WTC11 (cell line): ENCODE results near the gene BBS9. TPM values are rescaled to one million over a fixed set of nuclear protein-coding genes. Genes with fewer than 3 reads are reported as not detected.

Experiments used
- ATAC-seq: fragments of 200-7000 bp; cut with Tn5 transposase; 2 replicates; pipeline ENCODE4 v1.10.0; 2021; ENCODE audit warnings: mild to moderate bottlenecking, moderate library complexity
- CTCF ChIA-PET: fragments of 300-600 bp; sonication (Branson Sonifier 250); formaldehyde crosslinking; loops from one replicate; lab custom pipeline; 2021; ENCODE audit warnings: antibody characterized with exemption; lab: Charles Lee
- POLR2A ChIA-PET: fragments of 350-600 bp; sonication (Branson Sonifier 250); formaldehyde crosslinking; loops from one replicate; lab custom pipeline; 2021; ENCODE audit warnings: antibody characterized with exemption; lab: Charles Lee
- DNase-seq: peaks from one replicate; pipeline ENCODE4 v3.0.0; 2021; ENCODE audit warnings: low spot score
- H3K27ac Mint-ChIP-seq: 2 replicates; pipeline ENCODE4 v1.8.0; 2021; ENCODE audit warnings: mixed read lengths
- H3K27me3 Mint-ChIP-seq: 2 replicates; pipeline ENCODE4 v1.8.0; 2021; ENCODE audit warnings: low read depth, mild to moderate bottlenecking, moderate library complexity, mixed read lengths
- H3K36me3 Mint-ChIP-seq: 2 replicates; pipeline ENCODE4 v1.8.0; 2021; ENCODE audit warnings: mixed read lengths
- H3K4me1 Mint-ChIP-seq: 2 replicates; pipeline ENCODE4 v1.8.0; 2022; ENCODE audit warnings: mixed read lengths
- H3K4me3 Mint-ChIP-seq: 2 replicates; pipeline ENCODE4 v1.8.0; 2021; ENCODE audit warnings: mild to moderate bottlenecking, moderate library complexity, mixed read lengths
- H3K9me3 Mint-ChIP-seq: 2 replicates; pipeline ENCODE4 v1.8.0; 2021; ENCODE audit warnings: mixed read lengths
- ARID4B ChIP-seq: sonication (generic); formaldehyde crosslinking; IDR thresholded peaks from 2 replicates; pipeline ENCODE4 v1.8.0; 2023; ENCODE audit warnings: missing genetic modification reagents, mild to moderate bottlenecking, borderline replicate concordance
- ATF2 ChIP-seq: sonication (generic); formaldehyde crosslinking; IDR thresholded peaks from 2 replicates; pipeline ENCODE4 v1.8.1; 2022; ENCODE audit warnings: low read depth, missing genetic modification reagents, borderline replicate concordance
- EMX1 ChIP-seq: fragments of 250-450 bp; sonication (Bioruptor Pico); IDR thresholded peaks from 2 replicates; pipeline ENCODE4 v1.8.0; 2021; ENCODE audit warnings: mild to moderate bottlenecking
- FOXJ3 ChIP-seq: sonication (generic); formaldehyde crosslinking; IDR thresholded peaks from 2 replicates; pipeline ENCODE4 v1.9.0; 2021; ENCODE audit warnings: missing genetic modification reagents, mild to moderate bottlenecking, borderline replicate concordance
- FOXP1 ChIP-seq: sonication (generic); formaldehyde crosslinking; IDR thresholded peaks from 2 replicates; pipeline ENCODE4 v1.8.0; 2022; ENCODE audit warnings: missing genetic modification reagents, mild to moderate bottlenecking, moderate library complexity, borderline replicate concordance
- GTF2I ChIP-seq: fragments of 250-450 bp; sonication (Bioruptor Pico); conservative IDR thresholded peaks from 2 replicates; pipeline ENCODE4 v1.4.0; 2021; ENCODE audit warnings: mild to moderate bottlenecking
- IRF1 ChIP-seq: sonication (generic); formaldehyde crosslinking; IDR thresholded peaks from 2 replicates; pipeline ENCODE4 v1.8.0; 2023; ENCODE audit warnings: missing genetic modification reagents
- MLX ChIP-seq: sonication (generic); formaldehyde crosslinking; IDR thresholded peaks from 2 replicates; pipeline ENCODE4 v1.8.1; 2023; ENCODE audit warnings: mild to moderate bottlenecking, missing genetic modification reagents, moderate library complexity
- MXD4 ChIP-seq: fragments of 250-450 bp; sonication (Bioruptor Pico); IDR thresholded peaks from 2 replicates; pipeline ENCODE4 v1.8.0; 2021; ENCODE audit warnings: mild to moderate bottlenecking, moderate library complexity, borderline replicate concordance
- NFE2L1 ChIP-seq: sonication (generic); formaldehyde crosslinking; IDR thresholded peaks from 2 replicates; pipeline ENCODE4 v1.8.1; 2023; ENCODE audit warnings: missing genetic modification reagents
- NFYB ChIP-seq: sonication (generic); formaldehyde crosslinking; conservative IDR thresholded peaks from 2 replicates; pipeline ENCODE4 v1.8.0; 2022; ENCODE audit warnings: low read depth, missing genetic modification reagents
- OVOL2 ChIP-seq: fragments of 250-450 bp; sonication (Bioruptor Pico); IDR thresholded peaks from 2 replicates; pipeline ENCODE4 v1.9.0; 2021; ENCODE audit warnings: mild to moderate bottlenecking, borderline replicate concordance
- PREB ChIP-seq: sonication (generic); formaldehyde crosslinking; IDR thresholded peaks from 2 replicates; pipeline ENCODE4 v1.8.1; 2022; ENCODE audit warnings: mild to moderate bottlenecking, missing genetic modification reagents, moderate library complexity, borderline replicate concordance
- PRRX2 ChIP-seq: fragments of 250-450 bp; sonication (Bioruptor Pico); IDR thresholded peaks from 2 replicates; pipeline ENCODE4 v1.8.0; 2021; ENCODE audit warnings: mild to moderate bottlenecking
- RELA ChIP-seq: sonication (generic); formaldehyde crosslinking; IDR thresholded peaks from 2 replicates; pipeline ENCODE4 v1.8.1; 2022; ENCODE audit warnings: missing genetic modification reagents, mild to moderate bottlenecking, borderline replicate concordance
- SOX15 ChIP-seq: fragments of 250-450 bp; sonication (Bioruptor Pico); IDR thresholded peaks from 2 replicates; pipeline ENCODE4 v1.9.0; 2021; ENCODE audit warnings: mild to moderate bottlenecking
- ZNF232 ChIP-seq: sonication (generic); formaldehyde crosslinking; IDR thresholded peaks from 2 replicates; pipeline ENCODE4 v1.8.0; 2022; ENCODE audit warnings: mild to moderate bottlenecking, missing genetic modification reagents
- ZSCAN18 ChIP-seq: fragments of 250-450 bp; sonication (Bioruptor Pico); IDR thresholded peaks from 2 replicates; pipeline ENCODE4 v2.1.2; 2022; ENCODE audit warnings: mild to moderate bottlenecking, moderate library complexity
- total RNA-seq: library from RNA; stranded (reverse); gene quantifications from 3 replicates; pipeline ENCODE4 v1.2.3, GENCODE V29; 2021

BBS9 gene
- total RNA-seq, 1 experiment from 2014 or later: 56.6 TPM

- TF ChIP-seq ARID4B (no peak), OVOL2 (CRISPR knock-in tag) (no peak), IRF1 (CRISPR knock-in tag) (no peak), PREB (CRISPR knock-in tag) (no peak)
- TF ChIP-seq, all 79 proteins: peak for 0
Observed at GRCh38 chr7:33278095-33278494, 148.7 kb downstream of the BBS9 start (continued).

- ChIA-PET CTCF (no interaction called here), POLR2A (no interaction called here)
- Mint-ChIP-seq H3K9me3 (peaks cover 35% of the 10 kb centered on the region), H3K36me3 (peaks cover 29% of the 10 kb centered on the region), H3K27me3 (peaks cover 3% of the 10 kb centered on the region), H3K27ac (no peak overlapping the region), H3K4me3 (no peak overlapping the region), H3K4me1 (peaks cover 4% of the 10 kb centered on the region)
- DNase-seq: no peak
- no peak for ATAC-seq
- TF ChIP-seq MLX (CRISPR knock-in tag) (no peak), ZSCAN18 (no peak), FOXP1 (CRISPR knock-in tag) (no peak), NFYB (CRISPR knock-in tag) (no peak), PRRX2 (CRISPR knock-in tag) (no peak), NFE2L1 (no peak), MXD4 (no peak), RELA (CRISPR knock-in tag) (no peak), EMX1 (CRISPR knock-in tag) (no peak), FOXJ3 (CRISPR knock-in tag) (no peak), ZNF232 (no peak), ATF2 (CRISPR knock-in tag) (no peak), SOX15 (no peak), GTF2I (no peak)
Observed at GRCh38 chr7:33286501-33286900, 157.1 kb downstream of the BBS9 start.
